ENCODE data around the gene SHISA9.
"Not testable (repeated sequence)": the region's sequence is repeated elsewhere in the genome, so short reads cannot be mapped to it uniquely, and the experiment has no call there.

Gene SHISA9

DNA sequence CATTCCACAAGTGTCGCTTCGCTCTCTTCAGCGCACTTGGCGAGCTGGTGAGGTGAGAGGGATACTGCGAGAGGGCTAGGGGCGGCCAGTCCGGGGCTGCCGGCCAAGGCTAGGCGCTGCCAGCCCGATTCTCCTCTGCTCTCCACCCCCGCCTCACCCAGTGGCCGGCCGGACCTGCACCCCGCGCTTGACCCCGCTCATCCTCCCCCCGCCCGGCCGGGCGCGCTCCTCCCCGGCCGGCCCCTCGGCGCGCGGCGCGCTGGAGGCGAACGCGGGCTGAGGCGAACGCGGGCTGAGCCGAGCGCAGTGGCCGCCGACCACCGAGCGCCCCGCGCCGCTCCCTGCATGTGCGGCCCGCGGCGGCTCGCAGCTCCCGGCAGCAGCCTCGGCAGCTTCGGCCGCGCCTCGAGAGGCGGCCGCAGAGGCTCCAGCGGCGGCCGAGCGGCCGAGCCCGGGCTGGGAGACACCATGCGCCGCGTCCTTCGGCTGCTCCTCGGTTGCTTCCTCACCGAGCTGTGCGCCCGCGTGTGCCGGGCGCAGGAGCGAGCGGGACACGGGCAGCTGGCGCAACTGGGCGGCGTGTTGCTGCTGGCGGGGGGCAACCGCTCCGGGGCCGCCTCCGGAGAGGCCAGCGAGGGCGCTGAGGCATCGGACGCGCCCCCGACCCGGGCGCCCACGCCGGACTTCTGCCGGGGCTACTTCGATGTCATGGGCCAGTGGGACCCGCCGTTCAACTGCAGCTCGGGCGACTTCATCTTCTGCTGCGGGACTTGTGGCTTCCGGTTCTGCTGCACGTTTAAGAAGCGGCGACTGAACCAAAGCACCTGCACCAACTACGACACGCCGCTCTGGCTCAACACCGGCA lies at the start of gene SHISA9:
Gene SHISA9 (plus strand): TSS at position 2 of the 865 bp plus-strand sequence.
- peak; percentile 7 for DNase-seq (ENCODE audit: low spot score)

DNA sequence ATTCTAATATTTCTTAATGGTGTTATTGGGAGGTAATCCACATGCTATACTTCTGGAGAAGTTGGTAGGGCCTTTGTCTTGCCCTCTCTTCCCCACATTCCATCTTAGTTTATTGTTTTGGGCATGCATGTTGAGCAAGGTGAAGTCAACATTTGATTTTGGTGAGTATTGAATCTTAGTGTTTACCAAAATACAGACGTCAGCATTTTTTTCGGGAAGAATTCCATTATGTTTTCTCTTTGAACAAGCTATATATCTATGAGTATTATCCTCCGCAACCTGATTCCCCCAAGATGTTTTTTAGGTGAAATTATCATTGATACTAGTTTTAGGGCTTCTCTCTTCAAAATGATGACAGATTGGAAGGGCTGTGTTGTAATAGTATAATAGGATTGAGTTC lies 47.4 kb upstream of the SHISA9 start:
- DNase-seq (ENCODE audit: low spot score): no peak

DNA sequence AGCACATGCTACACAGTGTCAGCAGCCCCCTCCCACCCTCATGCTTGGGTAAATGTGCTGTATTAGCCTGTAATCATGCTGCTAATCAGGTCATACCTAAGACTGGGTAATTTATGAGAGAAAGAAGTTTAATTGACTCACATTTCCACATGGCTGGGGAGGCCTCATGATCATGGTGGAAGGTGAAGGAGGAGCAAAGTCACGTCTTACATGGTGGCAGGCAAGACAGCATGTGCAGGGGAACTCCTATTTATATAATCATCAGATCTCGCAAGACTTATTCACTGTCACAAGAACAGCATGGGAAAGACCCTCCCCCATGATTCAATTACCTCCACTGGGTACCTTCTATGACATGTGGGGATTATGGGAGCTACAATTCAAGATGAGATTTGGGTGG lies 44.0 kb upstream of the SHISA9 start:
- not testable (repeated sequence) for DNase-seq (ENCODE audit: low spot score)

DNA sequence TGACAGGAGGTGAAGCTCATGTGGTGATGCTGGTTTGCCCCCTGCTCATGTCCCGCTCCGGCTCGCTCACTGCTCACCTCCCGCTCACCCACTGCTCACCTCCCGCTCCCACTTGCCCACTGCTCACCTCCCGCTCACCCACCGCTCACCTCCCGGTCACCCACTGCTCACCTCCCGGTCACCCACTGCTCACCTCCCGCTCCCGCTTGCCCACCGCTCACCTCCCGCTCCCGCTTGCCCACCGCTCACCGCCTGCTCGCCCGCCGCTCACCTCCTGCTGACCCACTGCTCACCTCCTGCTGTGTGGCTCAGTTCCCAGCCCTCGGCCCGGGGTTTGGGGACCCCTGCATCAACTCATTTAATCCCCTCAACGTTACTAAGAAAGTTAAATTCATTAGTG lies 39.1 kb upstream of the SHISA9 start:
- no peak for DNase-seq (ENCODE audit: low spot score)

DNA sequence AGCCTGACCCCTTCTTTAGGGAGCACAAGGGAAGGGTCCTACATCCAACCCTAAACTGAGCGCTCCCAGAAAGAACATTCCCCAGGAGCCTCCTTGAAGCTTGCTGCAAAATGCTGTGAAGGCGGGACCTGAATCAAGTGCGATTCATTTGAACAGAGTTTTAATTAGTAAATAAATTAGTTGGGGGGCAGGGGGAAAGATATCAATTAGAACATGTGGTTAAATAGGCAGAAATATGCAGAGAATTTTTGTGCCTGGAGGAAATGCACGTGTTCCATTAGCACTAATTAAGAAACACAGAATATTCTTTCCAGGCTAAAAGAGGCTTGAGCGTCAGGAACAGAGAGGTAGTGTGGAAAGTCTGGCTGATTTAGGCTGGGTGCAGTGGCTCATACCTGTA lies 38.5 kb upstream of the SHISA9 start:
- no peak for DNase-seq (ENCODE audit: low spot score)

DNA sequence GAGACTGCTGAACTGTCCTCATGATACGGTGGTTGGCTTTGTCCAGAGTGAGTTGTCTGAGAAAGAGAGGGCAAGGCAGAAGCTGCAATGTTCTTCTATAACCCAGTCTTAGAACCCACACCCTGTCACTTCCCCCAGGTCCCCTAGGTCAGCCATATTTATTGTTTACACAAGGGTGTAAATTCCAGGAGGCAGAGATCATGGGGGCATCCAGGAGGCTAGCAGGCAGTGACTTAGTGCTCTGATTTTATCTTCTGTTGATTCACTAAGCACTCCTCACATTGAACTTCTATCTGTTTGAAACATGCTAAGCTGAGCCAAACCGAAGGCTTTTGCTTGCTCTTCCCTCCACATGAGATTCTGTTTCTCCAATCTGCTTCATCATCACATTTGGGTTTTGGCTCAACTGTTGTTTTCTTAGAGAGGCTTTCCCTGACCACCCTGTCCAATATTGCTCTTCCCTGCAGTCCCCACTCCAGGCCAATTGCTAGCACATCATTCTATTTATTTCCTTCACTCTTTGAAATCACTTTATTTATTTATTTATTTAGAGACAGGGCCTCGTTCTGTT lies 34.3 kb upstream of the SHISA9 start:
- DNase-seq (ENCODE audit: low spot score): no peak

DNA sequence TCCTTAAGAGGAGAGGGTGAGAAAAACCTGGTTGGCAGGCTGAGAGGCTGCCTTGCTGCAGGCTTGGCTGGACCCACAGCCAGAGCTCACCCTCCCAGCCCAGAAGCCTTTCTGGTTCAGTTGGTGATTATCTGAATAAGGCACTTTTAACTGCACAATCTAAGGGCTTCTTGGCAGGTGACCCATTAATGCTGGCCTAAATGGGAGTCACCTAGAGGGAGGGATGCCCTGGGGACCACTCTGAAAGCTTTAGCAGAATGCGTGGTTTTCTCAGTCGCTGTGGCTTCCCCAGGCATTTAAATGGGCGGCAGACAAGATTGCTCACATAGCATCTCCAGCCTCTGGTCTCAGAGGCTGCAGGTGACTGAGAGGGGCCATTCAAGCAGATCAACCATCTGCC lies 33.2 kb upstream of the SHISA9 start:
- no peak for DNase-seq (ENCODE audit: low spot score)

DNA sequence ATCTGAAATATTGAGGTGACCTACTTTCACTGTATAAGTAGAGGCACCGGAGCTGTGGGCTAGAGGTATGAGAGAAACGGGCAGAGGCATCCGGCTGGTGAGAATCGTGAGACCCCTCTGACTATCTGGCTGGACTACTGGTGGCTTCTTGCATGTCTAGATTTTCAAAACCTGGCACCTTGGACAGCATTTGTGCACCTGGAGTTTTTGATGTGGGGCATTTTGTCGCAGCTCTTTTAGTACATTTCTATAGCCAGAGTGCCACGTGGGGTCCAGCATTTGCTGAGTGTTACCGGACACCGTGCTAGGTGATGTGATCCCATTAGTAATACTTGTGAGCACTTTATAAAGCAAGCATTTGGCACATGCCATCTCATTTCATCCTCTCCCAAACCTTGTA lies 32.6 kb upstream of the SHISA9 start:
- DNase-seq (ENCODE audit: low spot score): no peak

DNA sequence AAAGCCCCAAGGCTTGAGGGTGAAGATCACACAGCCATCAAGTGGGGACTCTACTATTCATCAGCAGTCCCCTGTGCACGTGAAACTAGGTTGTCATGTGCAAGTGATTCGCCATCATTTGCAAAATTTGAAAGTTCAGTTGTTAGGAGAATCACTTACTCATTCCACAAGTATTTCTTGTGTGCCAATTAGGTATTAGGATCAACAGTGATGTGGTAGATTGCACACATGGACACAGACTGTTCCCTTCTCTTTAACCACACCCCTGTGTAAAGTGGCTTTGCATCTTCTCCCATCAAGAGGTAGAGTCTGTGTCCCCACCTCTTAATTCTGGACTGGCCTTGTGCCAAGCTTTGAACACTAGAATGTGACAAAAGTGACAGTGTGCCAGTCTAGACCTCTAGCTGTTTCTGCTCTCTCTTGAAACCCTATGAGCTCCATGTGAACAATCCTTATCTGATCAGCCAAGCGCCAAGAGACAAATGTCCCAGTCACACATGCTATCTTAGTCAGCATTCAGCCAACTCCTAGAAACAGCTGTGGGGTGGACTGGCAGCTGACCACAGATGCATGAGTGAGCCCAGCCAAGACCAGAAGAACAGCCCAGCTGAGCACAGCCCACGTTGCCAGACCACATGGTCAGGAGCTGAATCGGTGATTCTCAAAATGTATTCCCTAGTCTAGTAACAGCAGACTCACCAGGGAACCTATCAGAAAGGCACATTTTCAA lies 31.5 kb upstream of the SHISA9 start:
- DNase-seq (ENCODE audit: low spot score): no peak

DNA sequence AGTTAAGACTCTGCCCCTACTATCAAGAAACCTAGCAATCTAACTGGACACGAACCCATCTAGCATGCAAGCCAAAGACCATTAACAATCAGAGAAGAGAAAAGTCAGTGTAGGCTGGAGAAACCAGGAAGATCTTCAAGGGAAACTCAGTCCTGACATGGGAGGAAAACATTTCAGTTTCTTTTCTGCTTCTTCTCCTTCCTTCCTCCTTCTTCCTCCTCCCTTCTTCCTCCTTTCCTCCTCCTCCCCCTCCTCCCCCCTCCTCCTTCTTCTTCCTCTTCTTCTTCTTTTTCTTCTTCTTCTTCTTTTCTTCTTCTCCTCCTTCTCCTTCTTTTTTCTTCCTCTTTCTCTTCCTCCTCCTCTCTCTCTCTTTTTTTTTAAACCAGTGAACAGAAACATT lies 29.6 kb upstream of the SHISA9 start:
- no peak for DNase-seq (ENCODE audit: low spot score)

DNA sequence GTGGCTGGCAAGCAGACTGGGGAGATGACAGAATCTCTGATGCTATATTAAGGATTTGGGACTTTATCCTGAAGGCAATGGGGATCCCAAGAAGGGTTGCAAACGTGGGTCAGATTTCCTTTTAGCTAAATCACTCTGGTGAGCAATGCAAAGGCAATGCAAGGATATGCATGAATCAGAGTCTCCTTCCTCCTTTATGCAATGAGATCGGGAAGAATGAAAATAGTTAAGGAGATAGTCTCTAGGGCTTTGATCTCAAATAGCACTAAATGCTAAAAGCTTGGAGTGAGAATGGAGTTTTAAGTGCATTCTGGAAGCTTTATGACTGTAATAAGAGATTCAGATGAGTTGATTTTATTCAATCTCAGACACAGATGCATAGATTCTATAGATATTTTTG lies 27.2 kb upstream of the SHISA9 start:
- DNase-seq (ENCODE audit: low spot score): no peak

DNA sequence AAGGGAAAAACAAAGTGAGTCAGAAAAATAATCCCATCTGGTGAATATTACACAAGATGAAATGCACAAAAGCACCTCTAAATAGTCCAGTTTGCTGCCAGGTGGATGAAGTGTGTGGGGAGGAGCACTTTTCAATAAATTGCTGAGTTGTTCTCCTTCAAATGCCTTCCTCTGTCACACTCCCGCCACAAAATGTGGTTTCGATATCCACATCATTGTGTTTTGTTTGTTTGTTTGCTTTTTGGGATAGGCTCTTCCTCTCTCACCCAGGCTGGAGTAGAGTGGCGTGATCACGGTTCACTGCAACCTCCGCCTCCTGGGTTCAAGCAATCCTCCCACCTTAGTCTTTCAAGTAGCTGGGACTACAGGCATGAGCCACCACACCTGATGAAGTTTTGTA lies 24.6 kb upstream of the SHISA9 start:
- DNase-seq (ENCODE audit: low spot score): no peak

DNA sequence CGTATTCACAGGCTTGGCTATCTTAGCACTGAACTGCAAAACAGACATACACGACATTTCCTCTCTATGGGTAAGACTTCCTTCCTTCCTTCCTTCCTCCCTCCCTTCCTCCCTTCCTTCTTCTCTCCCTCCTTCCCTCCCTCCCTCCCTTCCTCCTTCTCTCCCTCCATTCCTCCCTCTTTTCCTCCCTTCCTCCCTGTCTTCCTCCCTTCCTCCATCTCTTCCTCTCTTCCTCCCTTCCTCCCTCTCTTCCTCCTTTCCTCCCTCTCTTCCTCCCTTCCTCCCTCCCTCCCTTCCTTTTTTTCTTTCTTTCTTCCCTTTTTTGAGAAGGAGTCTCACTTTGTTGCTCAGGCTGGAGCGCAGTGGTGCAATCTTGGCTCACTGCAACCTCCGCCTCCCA lies 22.4 kb upstream of the SHISA9 start:
- no peak for DNase-seq (ENCODE audit: low spot score)

DNA sequence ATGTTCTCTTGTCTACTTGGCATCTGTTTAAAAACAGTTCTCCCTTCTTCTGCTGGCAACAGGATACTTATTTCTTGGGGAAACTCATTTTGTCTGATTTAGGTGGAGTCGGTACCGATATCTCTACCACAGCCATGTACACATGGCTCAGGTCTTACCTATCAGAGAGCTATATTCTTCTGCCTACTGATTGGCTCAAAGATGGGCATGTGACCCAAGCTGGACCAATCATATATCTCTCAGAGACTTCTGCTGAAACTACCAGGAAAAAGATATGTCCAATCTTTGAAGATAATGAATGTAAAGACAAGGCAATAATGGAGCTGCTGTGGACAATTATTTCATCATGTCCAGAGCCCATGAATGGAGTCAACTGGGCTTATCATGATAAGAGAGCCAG lies 21.6 kb upstream of the SHISA9 start:
- no peak for DNase-seq (ENCODE audit: low spot score)

DNA sequence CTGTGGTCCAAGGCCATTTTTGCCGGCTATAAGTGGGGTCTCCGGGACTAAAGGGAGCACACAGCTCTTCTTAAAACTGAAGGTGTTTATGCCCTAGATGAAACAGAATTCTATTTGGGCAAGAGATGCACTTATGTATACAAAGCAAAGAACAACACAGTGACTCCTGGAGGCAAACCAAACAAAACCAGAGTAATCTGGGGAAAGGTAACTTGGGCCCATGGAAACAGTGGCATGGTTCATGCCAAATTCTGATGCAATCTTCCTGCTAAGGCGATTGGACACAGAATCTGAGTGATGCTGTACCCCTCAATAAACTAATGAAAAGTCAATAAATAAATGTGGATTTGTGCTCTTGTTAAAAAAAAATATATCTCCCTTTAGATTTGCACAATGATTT lies 20.2 kb upstream of the SHISA9 start:
- no peak for DNase-seq (ENCODE audit: low spot score)

DNA sequence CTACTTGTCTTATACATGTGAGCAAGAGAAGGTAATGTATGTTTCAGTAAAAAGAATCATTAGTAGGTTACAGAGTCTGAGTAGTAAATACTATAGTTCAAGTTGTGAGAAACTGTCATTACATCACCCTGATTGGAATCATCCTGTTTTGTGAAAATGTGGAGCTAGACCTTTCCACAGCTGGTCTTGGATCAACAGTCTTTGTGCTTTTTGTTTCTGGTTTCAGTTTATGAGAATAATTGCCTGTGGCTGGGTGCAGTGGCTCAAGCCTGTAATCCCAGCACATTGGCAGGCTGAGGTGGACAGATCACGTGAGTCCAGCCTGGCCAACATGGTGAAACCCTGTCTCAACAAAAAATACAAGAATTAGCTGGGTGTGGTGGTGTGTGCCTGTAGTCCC lies 19.7 kb upstream of the SHISA9 start:
- no peak for DNase-seq (ENCODE audit: low spot score)

DNA sequence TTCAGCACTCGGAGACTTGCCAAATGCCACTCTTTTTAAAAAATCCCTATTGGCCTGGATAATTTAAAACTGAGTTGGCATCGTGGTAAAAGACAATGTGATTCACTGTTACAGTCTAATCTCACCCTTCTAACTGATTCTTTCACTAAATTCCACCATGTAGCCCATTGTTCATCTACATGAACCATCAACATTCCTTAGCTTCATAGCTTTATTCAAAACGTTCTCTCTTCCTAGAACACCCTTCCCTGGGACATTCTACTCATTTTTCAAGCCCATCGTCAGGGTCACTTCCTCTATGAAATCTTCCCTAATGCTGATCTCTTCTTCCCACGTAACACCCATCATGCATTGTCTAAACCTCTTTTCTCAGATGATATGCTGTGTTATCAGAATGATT lies 15.7 kb upstream of the SHISA9 start:
- no peak for DNase-seq (ENCODE audit: low spot score)

DNA sequence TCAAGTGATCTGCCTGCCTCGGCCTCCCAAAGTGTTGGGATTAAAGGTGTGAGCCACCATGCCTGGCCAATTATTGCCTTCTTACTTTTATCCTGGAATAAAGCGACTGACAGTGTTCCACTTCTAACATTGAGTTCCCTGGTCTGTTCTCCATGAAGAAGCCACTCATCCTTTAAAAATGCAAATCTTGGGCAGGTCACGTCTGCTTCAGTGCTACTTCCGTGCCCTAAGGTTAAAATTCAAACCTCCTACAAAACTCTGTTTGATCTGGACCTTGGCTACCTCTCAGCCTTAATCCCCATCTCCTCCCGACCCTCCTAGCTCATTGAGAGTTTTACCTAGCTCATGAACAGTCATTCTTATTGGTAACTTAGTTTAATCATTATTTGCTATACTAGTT lies 9.6 kb upstream of the SHISA9 start:
- DNase-seq (ENCODE audit: low spot score): no peak

DNA sequence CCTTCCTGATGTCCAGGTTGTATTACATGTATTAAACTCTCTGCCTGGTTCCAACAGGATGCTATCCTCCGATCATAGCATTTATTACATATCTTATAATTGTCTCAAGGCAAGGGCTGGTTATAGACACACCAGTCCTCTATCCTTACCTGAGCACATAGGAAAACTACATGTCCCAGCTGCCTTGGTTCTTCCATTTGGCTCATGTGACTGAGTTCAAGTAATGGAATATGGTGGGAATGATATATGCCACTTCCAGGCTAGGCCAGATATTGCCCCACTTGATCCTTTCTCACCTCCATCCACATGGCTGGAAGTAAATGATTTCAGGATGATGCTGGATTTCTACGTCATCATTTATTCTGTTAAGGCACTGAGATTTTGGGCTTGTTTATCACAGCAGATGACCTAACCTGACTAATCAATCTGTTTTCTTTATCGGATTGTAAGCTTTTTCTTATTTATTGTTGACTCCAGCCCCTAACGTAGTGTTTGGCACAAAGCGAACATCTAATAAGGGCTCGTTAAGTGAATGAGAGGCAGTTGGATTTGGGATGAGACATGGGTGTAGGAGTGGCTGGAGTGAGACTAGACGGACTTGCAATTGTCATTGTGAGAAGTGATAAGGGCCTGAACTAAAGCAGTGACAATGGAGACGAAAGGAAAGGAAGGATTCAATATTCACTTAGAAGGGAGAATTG lies 8.2 kb upstream of the SHISA9 start:
- DNase-seq (ENCODE audit: low spot score): no peak

DNA sequence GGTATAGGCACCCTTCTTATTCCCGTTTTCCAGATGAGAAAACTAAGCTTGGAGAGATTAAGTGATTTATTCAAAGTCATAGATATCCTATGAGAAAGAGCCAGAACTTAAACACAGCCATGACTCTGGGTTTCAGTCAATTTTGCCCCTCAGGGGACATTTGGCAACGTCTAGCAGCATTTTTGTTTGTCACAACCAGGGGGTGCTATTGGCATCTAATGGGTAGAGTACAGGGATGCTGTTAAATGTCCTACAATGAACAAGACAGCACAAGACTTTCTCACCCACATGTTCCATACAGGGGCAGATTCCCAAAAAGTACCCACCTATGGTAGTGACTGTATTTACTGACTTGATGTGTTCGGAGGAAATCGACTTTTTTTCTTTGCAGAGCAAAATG lies 4.8 kb upstream of the SHISA9 start:
- peak; percentile 36 for DNase-seq (ENCODE audit: low spot score)

DNA sequence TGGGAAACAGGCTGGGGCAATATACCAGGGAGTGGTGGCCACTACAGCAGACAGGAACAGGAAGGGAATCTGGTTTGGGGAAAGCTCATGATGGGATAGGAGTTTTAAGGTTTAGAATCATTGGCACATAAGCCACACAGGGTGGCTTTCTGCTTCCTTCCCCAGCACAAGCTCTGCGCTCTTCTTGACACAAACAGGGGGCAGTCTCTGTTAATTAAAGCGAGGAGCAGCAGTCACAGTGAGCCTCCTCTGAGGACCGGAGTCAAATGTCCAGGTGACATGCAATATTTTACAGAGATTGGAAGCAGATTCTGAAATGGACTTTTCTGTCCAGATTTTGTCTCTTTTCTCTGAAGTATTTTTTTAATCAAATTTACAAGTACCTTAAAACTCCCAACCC lies 2.8 kb upstream of the SHISA9 start:
- no peak for DNase-seq (ENCODE audit: low spot score)

DNA sequence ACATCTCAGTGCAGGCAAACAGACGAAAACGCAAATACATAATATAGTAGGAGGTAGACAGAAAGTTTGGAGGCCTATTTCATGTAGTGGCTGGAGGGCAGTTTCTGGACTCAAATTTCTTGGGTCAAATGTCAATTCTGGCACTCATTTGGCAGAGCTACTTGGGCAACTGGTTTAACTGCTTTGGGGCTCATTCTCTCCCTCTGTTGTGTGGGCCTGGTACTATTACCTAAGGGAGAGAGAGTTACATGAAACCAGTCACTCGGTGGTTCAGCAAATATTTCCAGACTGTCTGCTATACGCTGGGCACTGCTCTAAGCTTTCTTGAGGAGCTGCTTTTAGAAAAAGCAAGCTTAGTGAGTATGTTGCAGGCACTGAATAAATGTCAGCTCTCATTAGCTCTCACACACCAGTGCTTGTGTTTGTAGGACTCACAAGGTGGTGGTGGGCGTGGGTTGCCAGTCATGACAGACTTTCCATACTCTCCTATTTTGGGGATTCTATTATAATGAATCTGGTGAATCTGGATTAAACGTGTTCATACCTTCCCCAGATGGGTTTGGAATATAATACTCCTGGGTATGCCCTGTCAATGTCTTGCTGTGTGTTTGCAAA lies 1.8 kb upstream of the SHISA9 start:
- DNase-seq (ENCODE audit: low spot score): no peak

Measured in Ammon's horn (tissue), 1 donor.